Measurements from ENCODE around the gene LRP5. TPM values are rescaled to one million over a fixed set of nuclear protein-coding genes. Genes with fewer than 3 reads are reported as not detected.

LRP5 gene
- total RNA-seq, 1 experiment from 2014 or later, result 28.3 TPM

GRCh38 chr11:68380786-68381622 is 68.6 kb downstream of the LRP5 start:
- Histone ChIP-seq H3K27me3 (ENCODE audit: control insufficient read depth, insufficient read depth, low read length) (no peaks in the 10 kb centered on the region), H3K36me3 (replicated peaks; ENCODE audit: control insufficient read depth, insufficient read depth, low read length) (no peaks in the 10 kb centered on the region; the same call in none of the 2 replicates), H3K4me3 (ENCODE audit: insufficient read depth, low read depth, low read length) (no peak overlapping the region)
- no peak for DNase-seq

GRCh38 chr11:68381716-68382115 is 69.3 kb downstream of the LRP5 start:
- no peak for DNase-seq
- no peaks in the 10 kb centered on the region for H3K27me3 ChIP-seq (ENCODE audit: control insufficient read depth, insufficient read depth, low read length)
- peaks cover under 1% of the 10 kb centered on the region for H3K36me3 ChIP-seq (replicated peaks; ENCODE audit: control insufficient read depth, insufficient read depth, low read length)
- H3K4me3 ChIP-seq (ENCODE audit: insufficient read depth, low read depth, low read length), result no peak overlapping the region

- Histone ChIP-seq H3K27me3 (ENCODE audit: control insufficient read depth, insufficient read depth, low read length) (no peaks in the 10 kb centered on the region), H3K36me3 (replicated peaks; ENCODE audit: control insufficient read depth, insufficient read depth, low read length) (peaks cover 3% of the 10 kb centered on the region), H3K4me3 (ENCODE audit: insufficient read depth, low read depth, low read length) (no peak overlapping the region)
- DNase-seq, result no peak
Observed at GRCh38 chr11:68382358-68382998, 70.1 kb downstream of the LRP5 start.

- H3K27me3 ChIP-seq (ENCODE audit: control insufficient read depth, insufficient read depth, low read length), result no peaks in the 10 kb centered on the region
- H3K36me3 ChIP-seq (replicated peaks; ENCODE audit: control insufficient read depth, insufficient read depth, low read length), result peaks cover 3% of the 10 kb centered on the region
- H3K4me3 ChIP-seq (ENCODE audit: insufficient read depth, low read depth, low read length), result no peak overlapping the region
- DNase-seq, result peak; percentile 94
Observed at GRCh38 chr11:68383976-68384501, 71.6 kb downstream of the LRP5 start.

- no peak for DNase-seq
- Histone ChIP-seq H3K4me3 (ENCODE audit: insufficient read depth, low read depth, low read length) (no peak overlapping the region), H3K36me3 (replicated peaks; ENCODE audit: control insufficient read depth, insufficient read depth, low read length) (peaks cover 5% of the 10 kb centered on the region), H3K27me3 (ENCODE audit: control insufficient read depth, insufficient read depth, low read length) (no peaks in the 10 kb centered on the region)
Observed at GRCh38 chr11:68384530-68385081, 72.2 kb downstream of the LRP5 start.

GRCh38 chr11:68385128-68385527 is 72.7 kb downstream of the LRP5 start:
- no peak overlapping the region for H3K4me3 ChIP-seq (ENCODE audit: insufficient read depth, low read depth, low read length)
- no peaks in the 10 kb centered on the region for H3K27me3 ChIP-seq (ENCODE audit: control insufficient read depth, insufficient read depth, low read length)
- no peak for DNase-seq
- H3K36me3 ChIP-seq (replicated peaks; ENCODE audit: control insufficient read depth, insufficient read depth, low read length), result peaks cover 8% of the 10 kb centered on the region

- DNase-seq, result no peak
- H3K4me3 ChIP-seq (ENCODE audit: insufficient read depth, low read depth, low read length), result no peak overlapping the region
- no peaks in the 10 kb centered on the region for H3K27me3 ChIP-seq (ENCODE audit: control insufficient read depth, insufficient read depth, low read length)
- peaks cover 8% of the 10 kb centered on the region for H3K36me3 ChIP-seq (replicated peaks; ENCODE audit: control insufficient read depth, insufficient read depth, low read length)
Observed at GRCh38 chr11:68386331-68386978, 74.1 kb downstream of the LRP5 start.

GRCh38 chr11:68387840-68388239 is 75.4 kb downstream of the LRP5 start:
- Histone ChIP-seq H3K4me3 (ENCODE audit: insufficient read depth, low read depth, low read length) (no peak overlapping the region), H3K27me3 (ENCODE audit: control insufficient read depth, insufficient read depth, low read length) (no peaks in the 10 kb centered on the region), H3K36me3 (replicated peaks; ENCODE audit: control insufficient read depth, insufficient read depth, low read length) (peaks cover 11% of the 10 kb centered on the region)
- DNase-seq, result no peak

GRCh38 chr11:68388595-68389198 is 76.3 kb downstream of the LRP5 start:
- Histone ChIP-seq H3K4me3 (ENCODE audit: insufficient read depth, low read depth, low read length) (no peak overlapping the region), H3K27me3 (ENCODE audit: control insufficient read depth, insufficient read depth, low read length) (no peaks in the 10 kb centered on the region), H3K36me3 (replicated peaks; ENCODE audit: control insufficient read depth, insufficient read depth, low read length) (peaks cover 11% of the 10 kb centered on the region)
- no peak for DNase-seq

GRCh38 chr11:68390315-68390714 is 77.9 kb downstream of the LRP5 start:
- Histone ChIP-seq H3K4me3 (ENCODE audit: insufficient read depth, low read depth, low read length) (no peak overlapping the region), H3K36me3 (replicated peaks; ENCODE audit: control insufficient read depth, insufficient read depth, low read length) (peaks cover 11% of the 10 kb centered on the region), H3K27me3 (ENCODE audit: control insufficient read depth, insufficient read depth, low read length) (no peaks in the 10 kb centered on the region)
- no peak for DNase-seq

GRCh38 chr11:68392822-68393221 is 80.4 kb downstream of the LRP5 start:
- Histone ChIP-seq H3K4me3 (ENCODE audit: insufficient read depth, low read depth, low read length) (no peak overlapping the region), H3K27me3 (ENCODE audit: control insufficient read depth, insufficient read depth, low read length) (no peaks in the 10 kb centered on the region), H3K36me3 (replicated peaks; ENCODE audit: control insufficient read depth, insufficient read depth, low read length) (peaks cover 8% of the 10 kb centered on the region)
- DNase-seq, result no peak

GRCh38 chr11:68396516-68396915 is 84.1 kb downstream of the LRP5 start:
- peak; percentile 60 for DNase-seq
- H3K36me3 ChIP-seq (replicated peaks; ENCODE audit: control insufficient read depth, insufficient read depth, low read length), result peaks cover 3% of the 10 kb centered on the region; the same call in 1 of the 2 replicates
- no peak overlapping the region for H3K4me3 ChIP-seq (ENCODE audit: insufficient read depth, low read depth, low read length)
- H3K27me3 ChIP-seq (ENCODE audit: control insufficient read depth, insufficient read depth, low read length), result no peaks in the 10 kb centered on the region

GRCh38 chr11:68397256-68397655 is 84.9 kb downstream of the LRP5 start:
- no peaks in the 10 kb centered on the region; the same call in 1 of the 2 replicates for H3K36me3 ChIP-seq (replicated peaks; ENCODE audit: control insufficient read depth, insufficient read depth, low read length)
- H3K27me3 ChIP-seq (ENCODE audit: control insufficient read depth, insufficient read depth, low read length), result no peaks in the 10 kb centered on the region
- no peak overlapping the region for H3K4me3 ChIP-seq (ENCODE audit: insufficient read depth, low read depth, low read length)
- peak; percentile 52 for DNase-seq

All from H7 (cell line).